ENCODE results near the gene VPS51. TPM values are rescaled to one million over a fixed set of nuclear protein-coding genes. Genes with fewer than 3 reads are reported as not detected.

VPS51 gene
- total RNA-seq, 1 donor from 2014 or later: 41.4 TPM

- no peaks in the 10 kb centered on the region for H3K27me3 ChIP-seq (ENCODE audit: insufficient read depth, low read length)
- H3K4me3 Mint-ChIP-seq (ENCODE audit: unreplicated experiment): no peak overlapping the region
- H3K27ac ChIP-seq (ENCODE audit: low read depth, low read length): no peak overlapping the region
- FAIRE-seq: no peak
- no peak overlapping the region for H2AFZ ChIP-seq (ENCODE audit: low read depth, low read length)
- no peak overlapping the region for H3K27ac Mint-ChIP-seq (ENCODE audit: unreplicated experiment)
- no peak overlapping the region for H3K4me2 ChIP-seq (ENCODE audit: low read length)
- no peaks in the 10 kb centered on the region for H3K4me1 Mint-ChIP-seq (ENCODE audit: low read depth, unreplicated experiment)
- H3K36me3 Mint-ChIP-seq (ENCODE audit: low read depth, unreplicated experiment): no peaks in the 10 kb centered on the region
- TF ChIP-seq CTCF (IDR thresholded peaks at IDR 0.05; ENCODE audit: insufficient read depth, low read depth, low read length) (no peak), EZH2 (IDR thresholded peaks at IDR 0.05; ENCODE audit: insufficient read depth, low read length) (no peak)
- no peaks in the 10 kb centered on the region for H4K20me1 ChIP-seq (ENCODE audit: insufficient read depth, low read length)
- no peak overlapping the region for H3K4me3 ChIP-seq (ENCODE audit: insufficient read depth, low read depth, low read length)
- no peaks in the 10 kb centered on the region for H3K9me3 ChIP-seq (ENCODE audit: insufficient read depth, low read depth, low read length)
- DNase-seq (ENCODE audit: low read depth): no peak
- H3K9me3 Mint-ChIP-seq (ENCODE audit: unreplicated experiment): no peaks in the 10 kb centered on the region
- H3K4me1 ChIP-seq (ENCODE audit: insufficient read depth, low read length): no peaks in the 10 kb centered on the region
- H3K9ac ChIP-seq (ENCODE audit: low read length): no peak overlapping the region
- peaks cover 3% of the 10 kb centered on the region for H3K27me3 Mint-ChIP-seq (ENCODE audit: low read depth, unreplicated experiment)
- H3K36me3 ChIP-seq (ENCODE audit: insufficient read depth, low read length): peaks cover 4% of the 10 kb centered on the region
- H3K79me2 ChIP-seq (ENCODE audit: insufficient read depth, low read length): no peaks in the 10 kb centered on the region
These were observed 23.9 kb upstream of the VPS51 start for GRCh38 chr11:65071907-65072630.

- H3K79me2 ChIP-seq (ENCODE audit: insufficient read depth, low read length): peaks cover 4% of the 10 kb centered on the region
- no peaks in the 10 kb centered on the region for H3K4me1 Mint-ChIP-seq (ENCODE audit: low read depth, unreplicated experiment)
- no peak overlapping the region for H3K27ac ChIP-seq (ENCODE audit: low read depth, low read length)
- no peak for DNase-seq (ENCODE audit: low read depth)
- H3K9ac ChIP-seq (ENCODE audit: low read length): no peak overlapping the region
- H3K27me3 Mint-ChIP-seq (ENCODE audit: low read depth, unreplicated experiment): peaks cover 3% of the 10 kb centered on the region
- no peak overlapping the region for H2AFZ ChIP-seq (ENCODE audit: low read depth, low read length)
- H3K36me3 ChIP-seq (ENCODE audit: insufficient read depth, low read length): peaks cover 4% of the 10 kb centered on the region
- no peaks in the 10 kb centered on the region for H3K9me3 Mint-ChIP-seq (ENCODE audit: unreplicated experiment)
- H3K27ac Mint-ChIP-seq (ENCODE audit: unreplicated experiment): no peak overlapping the region
- no peak overlapping the region for H3K4me3 ChIP-seq (ENCODE audit: insufficient read depth, low read depth, low read length)
- FAIRE-seq: no peak
- no peaks in the 10 kb centered on the region for H3K36me3 Mint-ChIP-seq (ENCODE audit: low read depth, unreplicated experiment)
- TF ChIP-seq EZH2 (IDR thresholded peaks at IDR 0.05; ENCODE audit: insufficient read depth, low read length) (no peak), CTCF (IDR thresholded peaks at IDR 0.05; ENCODE audit: insufficient read depth, low read depth, low read length) (no peak)
- no peaks in the 10 kb centered on the region for H3K4me1 ChIP-seq (ENCODE audit: insufficient read depth, low read length)
- H4K20me1 ChIP-seq (ENCODE audit: insufficient read depth, low read length): no peaks in the 10 kb centered on the region
- H3K4me2 ChIP-seq (ENCODE audit: low read length): no peak overlapping the region
- H3K9me3 ChIP-seq (ENCODE audit: insufficient read depth, low read depth, low read length): no peaks in the 10 kb centered on the region
- H3K27me3 ChIP-seq (ENCODE audit: insufficient read depth, low read length): no peaks in the 10 kb centered on the region
- H3K4me3 Mint-ChIP-seq (ENCODE audit: unreplicated experiment): no peak overlapping the region
These were observed 23.4 kb upstream of the VPS51 start for GRCh38 chr11:65072631-65072966.

- no peaks in the 10 kb centered on the region for H3K4me1 Mint-ChIP-seq (ENCODE audit: low read depth, unreplicated experiment)
- FAIRE-seq: no peak
- TF ChIP-seq EZH2 (IDR thresholded peaks at IDR 0.05; ENCODE audit: insufficient read depth, low read length) (no peak), CTCF (IDR thresholded peaks at IDR 0.05; ENCODE audit: insufficient read depth, low read depth, low read length) (no peak)
- Histone ChIP-seq H3K27ac (ENCODE audit: low read depth, low read length) (no peak overlapping the region), H3K4me1 (ENCODE audit: insufficient read depth, low read length) (no peaks in the 10 kb centered on the region), H3K4me3 (ENCODE audit: insufficient read depth, low read depth, low read length) (no peak overlapping the region), H3K36me3 (ENCODE audit: insufficient read depth, low read length) (peaks cover 13% of the 10 kb centered on the region), H4K20me1 (ENCODE audit: insufficient read depth, low read length) (peaks cover 4% of the 10 kb centered on the region), H2AFZ (ENCODE audit: low read depth, low read length) (no peak overlapping the region), H3K79me2 (ENCODE audit: insufficient read depth, low read length) (peaks cover 43% of the 10 kb centered on the region), H3K9me3 (ENCODE audit: insufficient read depth, low read depth, low read length) (no peaks in the 10 kb centered on the region), H3K27me3 (ENCODE audit: insufficient read depth, low read length) (no peaks in the 10 kb centered on the region), H3K9ac (ENCODE audit: low read length) (no peak overlapping the region), H3K4me2 (ENCODE audit: low read length) (no peak overlapping the region)
- H3K9me3 Mint-ChIP-seq (ENCODE audit: unreplicated experiment): no peaks in the 10 kb centered on the region
- no peaks in the 10 kb centered on the region for H3K36me3 Mint-ChIP-seq (ENCODE audit: low read depth, unreplicated experiment)
- no peak for DNase-seq (ENCODE audit: low read depth)
- no peak overlapping the region for H3K4me3 Mint-ChIP-seq (ENCODE audit: unreplicated experiment)
- H3K27ac Mint-ChIP-seq (ENCODE audit: unreplicated experiment): no peak overlapping the region
- H3K27me3 Mint-ChIP-seq (ENCODE audit: low read depth, unreplicated experiment): no peaks in the 10 kb centered on the region
These were observed 18.6 kb upstream of the VPS51 start for GRCh38 chr11:65077451-65077850.
